HCT116 (cell line): ENCODE data around the gene MRPL11. TPM values are rescaled to one million over a fixed set of nuclear protein-coding genes. Genes with fewer than 3 reads are reported as not detected.

Source experiments
- ATAC-seq: fragments of 200-7000 bp; cut with Tn5 transposase; 2 replicates; pipeline ENCODE4 v1.9.1; 2020; ENCODE audit warnings: mild to moderate bottlenecking, moderate library complexity
- BruUV-seq: library from RNA; stranded (reverse); fragments of 400-500 nt; replicated peaks from 2 replicates; lab custom pipeline; 2021; lab: Mats Ljungman, UMichigan
- CTCF ChIA-PET: fragments of 300-600 bp; sonication (Branson Sonifier 250); formaldehyde crosslinking; loops from one replicate; lab custom pipeline; 2021; ENCODE audit warnings: antibody characterized with exemption; lab: Charles Lee
- POLR2A ChIA-PET: fragments of 300-600, 350-600 bp; sonication (Branson Sonifier 250); formaldehyde crosslinking; loops from one replicate; lab custom pipeline; 2021; ENCODE audit warnings: antibody characterized with exemption; lab: Charles Lee
- RAD21 ChIA-PET, 2 experiments: fragments of 300-600 bp; sonication (Branson Sonifier 250); formaldehyde crosslinking; loops; one replicate each; lab custom pipeline; 2023; ENCODE audit warnings: low total read pairs in 2 of 2; ENCODE audit not compliant: uncharacterized antibody in 2 of 2, unreplicated experiment in 2 of 2, low non-redundant PET in 1 of 2; lab: Charles Lee
- DNase-seq: peaks from one replicate; pipeline ENCODE4 v3.0.0-alpha.2; 2010; ENCODE audit warnings: low read depth, low spot score
- H2AFZ ChIP-seq: fragments of 200-600 bp; shearing (Covaris generic), sonication (generic); 2 replicates; pipeline ENCODE4 v1.6.1; 2017; ENCODE audit warnings: low read depth, mixed run types, mixed read lengths, antibody characterized with exemption, low read length; ENCODE audit not compliant: poor library complexity, severe bottlenecking
- H3K27ac ChIP-seq: 2 replicates; pipeline ENCODE4 v1.5.1; 2012; ENCODE audit warnings: low read depth, low read length
- H3K27me3 ChIP-seq: fragments of 200-600 bp; sonication (generic); 2 replicates; pipeline ENCODE4 v1.6.1; 2016; ENCODE audit warnings: mixed run types, low read length, mixed read lengths; ENCODE audit not compliant: insufficient read depth
- H3K36me3 ChIP-seq, 2 experiments: fragments of 200-500 bp in 1 of 2; fragments of 200-600 bp in 1 of 2; sonication (Bioruptor generic) in 1 of 2; sonication (generic) in 1 of 2; 2 replicates each; pipeline versions ENCODE4 v1.5.1 to v1.6.1; 2014 to 2016; ENCODE audit warnings: low read length in 2 of 2, inconsistent platforms in 1 of 2, mixed read lengths in 1 of 2, mixed run types in 1 of 2; ENCODE audit not compliant: insufficient read depth in 2 of 2, control insufficient read depth in 1 of 2
- H3K4me1 ChIP-seq, 2 experiments: fragments of 200-600 bp in 1 of 2; sonication (generic) in 1 of 2; 2 replicates each; pipeline versions ENCODE4 v1.5.1 to v1.6.1; 2012 to 2017; ENCODE audit warnings: low read length in 2 of 2, inconsistent platforms in 1 of 2, mild to moderate bottlenecking in 1 of 2, mixed read lengths in 1 of 2, mixed run types in 1 of 2, moderate library complexity in 1 of 2; ENCODE audit not compliant: insufficient read depth in 2 of 2, control insufficient read depth in 1 of 2
- H3K4me2 ChIP-seq: fragments of 200-600 bp; sonication (generic); 2 replicates; pipeline ENCODE4 v1.6.1; 2017; ENCODE audit warnings: mixed run types, low read length, mixed read lengths
- H3K4me3 ChIP-seq, 2 experiments: fragments of 200-600 bp in 1 of 2; sonication (generic) in 1 of 2; replicated peaks in 1 of 2; 2 replicates each; pipeline ENCODE4 v1.5.1; 2011 to 2016; ENCODE audit warnings: low read length in 2 of 2, control low read depth in 1 of 2, low read depth in 1 of 2, mild to moderate bottlenecking in 1 of 2, mixed read lengths in 1 of 2, mixed run types in 1 of 2
- H3K79me2 ChIP-seq: fragments of 200-600 bp; sonication (generic); 2 replicates; pipeline ENCODE4 v1.6.1; 2017; ENCODE audit warnings: mild to moderate bottlenecking, mixed run types, low read length, moderate library complexity, mixed read lengths; ENCODE audit not compliant: insufficient read depth
- H3K9ac ChIP-seq: fragments of 200-600 bp; sonication (generic); 2 replicates; pipeline ENCODE4 v1.6.1; 2016; ENCODE audit warnings: low read length, mixed read lengths
- H3K9me2 ChIP-seq: fragments of 200-600 bp; sonication (generic), shearing (Covaris generic); 2 replicates; pipeline ENCODE4 v1.6.1; 2017; ENCODE audit warnings: mixed run types, mild to moderate bottlenecking, moderate library complexity; ENCODE audit not compliant: insufficient read depth
- H3K9me3 ChIP-seq, 2 experiments: fragments of 200-500 bp in 1 of 2; fragments of 200-600 bp in 1 of 2; sonication (Bioruptor generic) in 1 of 2; sonication (generic) in 1 of 2; 2 replicates each; pipeline ENCODE4 v1.6.1; 2014 to 2017; ENCODE audit warnings: low read length in 2 of 2, mixed read lengths in 2 of 2, inconsistent platforms in 1 of 2, low read depth in 1 of 2, mild to moderate bottlenecking in 1 of 2, mixed run types in 1 of 2, moderate library complexity in 1 of 2; ENCODE audit not compliant: control insufficient read depth in 1 of 2, insufficient read depth in 1 of 2
- H4K20me1 ChIP-seq: fragments of 200-600 bp; sonication (generic), shearing (Covaris generic); 2 replicates; pipeline ENCODE4 v1.6.1; 2017; ENCODE audit warnings: mixed run types, mild to moderate bottlenecking, moderate library complexity; ENCODE audit not compliant: insufficient read depth
- CEBPB ChIP-seq: IDR thresholded peaks from 2 replicates; pipeline ENCODE4 v1.6.1; 2012; ENCODE audit warnings: low read depth
- ELF1 ChIP-seq: IDR thresholded peaks from 2 replicates; pipeline ENCODE4 v1.6.1; 2012; ENCODE audit warnings: low read depth, borderline replicate concordance
- POLR2AphosphoS5 ChIP-seq: IDR thresholded peaks from 2 replicates; pipeline ENCODE4 v1.6.1; 2011; ENCODE audit warnings: mild to moderate bottlenecking, low read depth, low read length, moderate library complexity
- RAD21 ChIP-seq: IDR thresholded peaks from 2 replicates; pipeline ENCODE4 v1.6.1; 2012; ENCODE audit warnings: low read depth, mild to moderate bottlenecking
- REST ChIP-seq: IDR thresholded peaks from 2 replicates; pipeline ENCODE4 v1.6.1; 2012; ENCODE audit warnings: low read depth
- SIN3A ChIP-seq: IDR thresholded peaks from 2 replicates; pipeline ENCODE4 v1.6.1; 2012; ENCODE audit warnings: low read depth
- SP1 ChIP-seq: IDR thresholded peaks from 2 replicates; pipeline ENCODE4 v1.6.1; 2012; ENCODE audit warnings: low read depth
- SRF ChIP-seq: IDR thresholded peaks from 2 replicates; pipeline ENCODE4 v1.6.1; 2012; ENCODE audit warnings: low read depth
- TCF7L2 ChIP-seq: IDR thresholded peaks from 2 replicates; pipeline ENCODE4 v1.7.0; 2011; ENCODE audit warnings: borderline replicate concordance, inconsistent platforms; ENCODE audit not compliant: insufficient read depth, insufficient read length; ENCODE audit errors: extremely low read depth
- YY1 ChIP-seq: IDR thresholded peaks from 2 replicates; pipeline ENCODE4 v1.6.1; 2011; ENCODE audit warnings: low read length, low read depth, moderate library complexity, mild to moderate bottlenecking; ENCODE audit not compliant: insufficient replicate concordance; ENCODE audit errors: extremely low read depth
- ZBTB33 ChIP-seq: IDR thresholded peaks from 2 replicates; pipeline ENCODE4 v1.6.1; 2011; ENCODE audit warnings: mild to moderate bottlenecking, low read length, moderate library complexity; ENCODE audit not compliant: insufficient replicate concordance; ENCODE audit errors: extremely low read depth
- ZFX ChIP-seq: fragments of 450-650 bp; IDR thresholded peaks from 2 replicates; pipeline ENCODE4 v1.6.1; 2017
- intact Hi-C: fragments of 100-400 bp; cut with micrococcal nuclease; formaldehyde crosslinking; loops from 2 replicates; pipeline ENCODE4 v1.10.0; 2022
- total RNA-seq: library from RNA; stranded (reverse); gene quantifications from one replicate; pipeline ENCODE4 v1.2.1, GENCODE V29; 2021; ENCODE audit not compliant: unreplicated experiment

MRPL11 gene
- total RNA-seq, 1 experiment from 2014 or later = 126 TPM

- no peak overlapping the region for H3K4me3 ChIP-seq
- H3K27ac ChIP-seq = no peak overlapping the region
- H3K4me2 ChIP-seq = no peak overlapping the region
- H3K79me2 ChIP-seq = no peaks in the 10 kb centered on the region
- intact Hi-C loops = no loop called here
- no peaks in the 10 kb centered on the region for H4K20me1 ChIP-seq
- ChIA-PET POLR2A (no interaction called here), RAD21 (no interaction called here), CTCF (no interaction called here)
- peaks cover 19% of the 10 kb centered on the region; the same call in 1 of the 2 replicates for H3K27me3 ChIP-seq
- no peaks in the 10 kb centered on the region for H3K9me2 ChIP-seq
- no peaks in the 10 kb centered on the region for H3K36me3 ChIP-seq
- no peaks in the 10 kb centered on the region; a peak in 1 of 4 replicates for H3K4me1 ChIP-seq
- H3K9ac ChIP-seq = no peak overlapping the region
- BruUV-seq = no TSS peak
- ATAC-seq (no peak), DNase-seq (no peak)
- TF ChIP-seq RAD21 (no peak), ZFX (no peak)
- no peaks in the 10 kb centered on the region for H3K9me3 ChIP-seq
- H2AFZ ChIP-seq = no peak overlapping the region
These were observed 12.3 kb downstream of the MRPL11 start for GRCh38 chr11:66426314-66426713.

- Histone ChIP-seq H3K36me3 (no peaks in the 10 kb centered on the region), H3K9ac (no peak overlapping the region), H3K9me2 (no peaks in the 10 kb centered on the region), H3K27me3 (peaks cover 25% of the 10 kb centered on the region; the same call in 1 of the 2 replicates), H3K27ac (no peak overlapping the region), H3K4me1 (peaks cover 12 to 17% of the 10 kb centered on the region in 2 experiments), H3K9me3 (no peaks in the 10 kb centered on the region), H3K4me3 (no peak overlapping the region), H2AFZ (no peak overlapping the region), H4K20me1 (no peaks in the 10 kb centered on the region), H3K4me2 (no peak overlapping the region), H3K79me2 (no peaks in the 10 kb centered on the region)
- BruUV-seq = no TSS peak
- RAD21 ChIA-PET = interaction anchor here (0.6 to 1.0 kb wide), 3 partner anchors 12 to 36 kb away, joined by 3 to 4 read pairs (median 3); no protein-coding TSS in a partner anchor
- POLR2A ChIA-PET = interaction anchor here (0.7 kb wide), 1 partner anchor 17 kb away, joined by 3 read pairs; the partner anchor contains the start of gene MRPL11
- intact Hi-C loops = no loop called here
- ATAC-seq = peak; percentile 24; the same call in 1 of the 2 replicates
- CTCF ChIA-PET = interaction anchor here (0.8 to 1.7 kb wide), 6 partner anchors 9 to 256 kb away, joined by 3 to 7 read pairs (median 3); partner anchors contain the start of genes MRPL11, RBM4B and YIF1A
- peak; percentile 55 for DNase-seq
- TF ChIP-seq ZBTB33 (peak; percentile 70), SP1 (no peak), SRF (no peak), ELF1 (no peak), ZFX (no peak), TCF7L2 (peak; percentile 48), SIN3A (peak; percentile 100), REST (peak; percentile 99), RAD21 (0 out of 2 replicates have a peak, but pooled peaks have one; percentile 4), POLR2AphosphoS5 (peak; percentile 97), YY1 (peak; percentile 67), CEBPB (no peak)
These were observed 17.0 kb downstream of the MRPL11 start for GRCh38 chr11:66421492-66422205.
